Endodermal cell (in vitro differentiated cells): ENCODE data around the gene RAVER2. TPM values are rescaled to one million over a fixed set of nuclear protein-coding genes. Genes with fewer than 3 reads are reported as not detected.
A peak's percentile ranks its signal among the peaks of the same experiment; 100 is the strongest.
"Not testable (repeated sequence)": the region's sequence is repeated elsewhere in the genome, so short reads cannot be mapped to it uniquely, and the experiment has no call there.

Source experiments
- DNase-seq: peaks from one replicate; pipeline ENCODE4 v3.0.0-alpha.2; 2017
- H3K27ac ChIP-seq: 2 replicates; pipeline ENCODE4 v1.5.1; 2013; ENCODE audit warnings: mild to moderate bottlenecking, low read depth, low read length, moderate library complexity
- H3K27me3 ChIP-seq: 2 replicates; pipeline ENCODE4 v1.6.1; 2013; ENCODE audit warnings: mild to moderate bottlenecking, low read length, moderate library complexity; ENCODE audit not compliant: insufficient read depth, control insufficient read depth, poor library complexity, severe bottlenecking
- H3K36me3 ChIP-seq: 2 replicates; pipeline ENCODE4 v1.7.0; 2013; ENCODE audit warnings: mild to moderate bottlenecking, low read length, moderate library complexity; ENCODE audit not compliant: control insufficient read depth, insufficient read depth
- H3K4me1 ChIP-seq: one replicate; pipeline ENCODE4 v1.7.0; 2013; ENCODE audit warnings: low read length; ENCODE audit not compliant: control insufficient read depth, insufficient read depth
- H3K4me3 ChIP-seq: 2 replicates; pipeline ENCODE4 v1.5.1; 2013; ENCODE audit warnings: mild to moderate bottlenecking, low read length, moderate library complexity
- H3K9ac ChIP-seq: 2 replicates; pipeline ENCODE4 v1.6.1; 2013; ENCODE audit warnings: mild to moderate bottlenecking, low read length, moderate library complexity; ENCODE audit not compliant: poor library complexity, severe bottlenecking; ENCODE audit errors: extremely low read depth
- H3K9me3 ChIP-seq: 2 replicates; pipeline ENCODE4 v1.6.1; 2013; ENCODE audit warnings: mild to moderate bottlenecking, low read length, moderate library complexity; ENCODE audit not compliant: control insufficient read depth
- H3K27ac Mint-ChIP-seq: 2 replicates; pipeline ENCODE4 v1.8.0; 2020; ENCODE audit warnings: mixed read lengths
- H3K27me3 Mint-ChIP-seq: 2 replicates; pipeline ENCODE4 v1.8.0; 2021; ENCODE audit warnings: mild to moderate bottlenecking, mixed read lengths; ENCODE audit not compliant: insufficient read depth
- H3K36me3 Mint-ChIP-seq: 2 replicates; pipeline ENCODE4 v1.8.0; 2020; ENCODE audit warnings: low read depth, mixed read lengths
- H3K4me1 Mint-ChIP-seq: 2 replicates; pipeline ENCODE4 v1.8.0; 2020; ENCODE audit warnings: mixed read lengths
- H3K4me3 Mint-ChIP-seq: 2 replicates; pipeline ENCODE4 v1.8.0; 2020; ENCODE audit warnings: mild to moderate bottlenecking, moderate library complexity, mixed read lengths
- H3K9me3 Mint-ChIP-seq: 2 replicates; pipeline ENCODE4 v1.8.0; 2020; ENCODE audit warnings: mild to moderate bottlenecking, mixed read lengths
- CTCF ChIP-seq: fragments of 200-600 bp; sonication (generic); conservative IDR thresholded peaks from 2 replicates; pipeline ENCODE4 v1.5.0; 2021; ENCODE audit warnings: antibody characterized with exemption, mild to moderate bottlenecking
- WGBS, 2 experiments: methylation state at CpG; one replicate each; pipeline versions ENCODE4 v1.1.5 to v1.1.7; 2013; ENCODE audit warnings: missing lambda C conversion rate in 2 of 2, mixed read lengths in 1 of 2; ENCODE audit not compliant: insufficient coverage in 1 of 2, insufficient read length in 1 of 2; 5-methylcytosine and 5-hydroxymethylcytosine counted together
- total RNA-seq, 2 donors: library from RNA; stranded (reverse); fragmentation: NEBNext Ultra II Directional in 1 of 2; extraction: Animal tissue kit (Norgen Biotek cat#: 25700) in 1 of 2; gene quantifications; 2 replicates in 1 of 2; 3 replicates in 1 of 2; pipeline ENCODE4 v1.2.1, GENCODE V29; 2021

RAVER2 gene
- total RNA-seq, 2 donors from 2014 or later, result 20.3 to 21.8 TPM

- H3K4me1 Mint-ChIP-seq, result peaks cover 10% of the 10 kb centered on the region
- Histone ChIP-seq H3K4me3 (peak overlapping the region; percentile 41), H3K4me1 (peaks cover 5% of the 10 kb centered on the region), H3K27me3 (no peaks in the 10 kb centered on the region), H3K9me3 (peaks cover 13% of the 10 kb centered on the region), H3K9ac (no peak overlapping the region), H3K36me3 (no peaks in the 10 kb centered on the region), H3K27ac (no peak overlapping the region)
- WGBS, 2 experiments, result 46 to 61% methylated on average over 2 to 3 of the region's 3 CpGs
- H3K27me3 Mint-ChIP-seq, result peaks cover 7% of the 10 kb centered on the region
- H3K27ac Mint-ChIP-seq, result no peak overlapping the region
- H3K4me3 Mint-ChIP-seq, result no peak overlapping the region
- no peaks in the 10 kb centered on the region for H3K36me3 Mint-ChIP-seq
- DNase-seq, result no peak
- H3K9me3 Mint-ChIP-seq, result no peaks in the 10 kb centered on the region
- no peak for TF ChIP-seq CTCF
These were observed 10.6 kb upstream of the RAVER2 start for GRCh38 chr1:64734287-64734652.

- H3K4me3 ChIP-seq, H3K9me3 Mint-ChIP-seq, H3K27ac ChIP-seq, H3K4me1 ChIP-seq, H3K4me1 Mint-ChIP-seq, H3K27me3 ChIP-seq, H3K36me3 Mint-ChIP-seq, H3K4me3 Mint-ChIP-seq, H3K36me3 ChIP-seq, H3K9me3 ChIP-seq, H3K9ac ChIP-seq, H3K27ac Mint-ChIP-seq, H3K27me3 Mint-ChIP-seq, DNase-seq: not testable (repeated sequence)
- WGBS, 2 experiments, result 100% methylated on average over 1 of the region's 1 CpG; no CpG with 5 or more reads in 1 of the 2 experiments
These were observed 4.2 kb upstream of the RAVER2 start for GRCh38 chr1:64740687-64741086.

GRCh38 chr1:64743954-64744491 is 852 bp upstream of the RAVER2 start:
- Histone ChIP-seq H3K9me3 (no peaks in the 10 kb centered on the region), H3K27ac (no peak overlapping the region), H3K4me1 (no peaks in the 10 kb centered on the region), H3K27me3 (no peaks in the 10 kb centered on the region), H3K36me3 (no peaks in the 10 kb centered on the region), H3K9ac (no peak overlapping the region), H3K4me3 (peak overlapping the region; percentile 72)
- H3K36me3 Mint-ChIP-seq, result no peaks in the 10 kb centered on the region
- 42 to 51% methylated on average over 4 of the region's 4 CpGs for WGBS, 2 experiments
- DNase-seq, result no peak
- no peak for TF ChIP-seq CTCF
- H3K27me3 Mint-ChIP-seq, result peaks cover 7% of the 10 kb centered on the region
- peak overlapping the region; percentile 86 for H3K4me3 Mint-ChIP-seq
- no peaks in the 10 kb centered on the region for H3K9me3 Mint-ChIP-seq
- H3K4me1 Mint-ChIP-seq, result peaks cover 18% of the 10 kb centered on the region
- H3K27ac Mint-ChIP-seq, result peak overlapping the region; percentile 79
